Body of pancreas (tissue), 4 donors: Measurements from ENCODE around the gene MTF1. TPM values are rescaled to one million over a fixed set of nuclear protein-coding genes. Genes with fewer than 3 reads are reported as not detected.

ENCODE experiments used
- ATAC-seq: fragments of 150-250 bp; one replicate; pipeline ENCODE4 v1.9.1; 2016
- DNase-seq, 4 donors: peaks; one replicate each; pipeline ENCODE4 v3.0.0-alpha.2; 2019
- H3K27ac ChIP-seq, 4 donors: fragments of 200-600 bp; sonication (generic); 1 replicate in 3 of 4; 2 replicates in 1 of 4; pipeline versions ENCODE4 v1.5.1 to v1.6.1; 2016 to 2019; ENCODE audit warnings: mild to moderate bottlenecking in 1 of 4, mixed read lengths in 1 of 4, moderate library complexity in 1 of 4
- H3K27me3 ChIP-seq, 2 donors: fragments of 200-600 bp; sonication (generic); one replicate each; pipeline ENCODE4 v1.6.0; 2016; ENCODE audit warnings: mild to moderate bottlenecking in 1 of 2
- H3K36me3 ChIP-seq, 2 donors: fragments of 200-600 bp; sonication (generic); replicated peaks in 1 of 2; 2 replicates each; pipeline ENCODE4 v1.5.1; 2016; ENCODE audit warnings: low read depth in 2 of 2; ENCODE audit not compliant: insufficient read depth in 1 of 2
- H3K4me1 ChIP-seq: fragments of 200-600 bp; sonication (generic); one replicate; pipeline ENCODE4 v1.6.0; 2016
- H3K4me3 ChIP-seq, 2 donors: fragments of 200-600 bp; sonication (generic); 1 replicate in 1 of 2; 2 replicates in 1 of 2; pipeline ENCODE4 v1.5.1; 2016 to 2019
- H3K9me3 ChIP-seq, 3 donors: fragments of 200-600 bp; sonication (generic); 1 replicate in 2 of 3; 2 replicates in 1 of 3; pipeline ENCODE4 v1.5.1; 2016
- POLR2A ChIP-seq, 3 donors: fragments of 450-650 bp; IDR thresholded peaks; one replicate each; pipeline ENCODE4 v1.6.1; 2016; ENCODE audit warnings: antibody characterized with exemption in 3 of 3, mild to moderate bottlenecking in 2 of 3
- WGBS, 2 donors: methylation state at CpG; one replicate each; pipeline ENCODE4 v1.1.5; 2017; 5-methylcytosine and 5-hydroxymethylcytosine counted together
- intact Hi-C: fragments of 100-400 bp; cut with DNase I; formaldehyde crosslinking; loops from one replicate; pipeline ENCODE4 v1.15.1; 2023
- total RNA-seq, 2 donors: library from RNA; depleted of rRNA; stranded (reverse); fragments of >200 nt; gene quantifications; one replicate each; pipeline ENCODE4 v1.1.0, GENCODE V29; 2016
- TF ChIP-seq, protein P1 (sequence below), 7 experiments: fragments of 450-650 bp in 4 of 7; fragments of 200-600 bp in 3 of 7; sonication (generic) in 3 of 7; IDR thresholded peaks; one replicate each; pipeline ENCODE4 v1.5.1; 2016 to 2019; ENCODE audit warnings: antibody characterized with exemption in 7 of 7

Gene MTF1
- total RNA-seq, 2 donors from 2014 or later: 1.3 to 3.9 TPM

DNA sequence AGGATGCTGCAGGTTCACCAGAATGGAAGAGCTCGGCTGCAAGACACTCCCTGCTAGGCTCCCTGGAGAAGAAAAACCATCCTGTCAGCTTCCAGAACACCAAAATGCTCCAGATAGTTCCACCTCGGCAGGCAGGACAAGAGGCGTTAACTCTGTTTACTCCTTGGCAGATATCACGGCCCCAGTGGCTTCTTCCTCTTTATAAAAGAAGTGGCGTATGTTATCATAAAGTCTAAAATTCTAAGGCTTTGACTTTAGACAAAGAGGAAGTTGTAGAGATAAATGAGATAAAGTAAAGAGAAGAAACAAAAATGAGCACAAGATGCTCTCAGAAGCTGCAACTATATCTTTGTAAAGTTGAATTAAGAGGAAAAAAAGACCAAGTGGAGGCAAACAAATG is 24.3 kb upstream of the MTF1 start:
- Histone ChIP-seq H3K9me3 (no peaks in the 10 kb centered on the region), H3K4me1 (no peaks in the 10 kb centered on the region), H3K4me3 (no peak overlapping the region), H3K36me3 (peaks cover 18 to 36% of the 10 kb centered on the region in 2 donors), H3K27me3 (no peaks in the 10 kb centered on the region), H3K27ac (no peak overlapping the region)
- intact Hi-C loops: no loop called here
- DNase-seq: no peak
- 62 to 77% methylated on average over 4 to 5 of the region's 5 CpGs for WGBS, 2 donors
- TF ChIP-seq POLR2A (IDR thresholded peaks at IDR 0.05): no peak
- TF ChIP-seq, protein P1, sequence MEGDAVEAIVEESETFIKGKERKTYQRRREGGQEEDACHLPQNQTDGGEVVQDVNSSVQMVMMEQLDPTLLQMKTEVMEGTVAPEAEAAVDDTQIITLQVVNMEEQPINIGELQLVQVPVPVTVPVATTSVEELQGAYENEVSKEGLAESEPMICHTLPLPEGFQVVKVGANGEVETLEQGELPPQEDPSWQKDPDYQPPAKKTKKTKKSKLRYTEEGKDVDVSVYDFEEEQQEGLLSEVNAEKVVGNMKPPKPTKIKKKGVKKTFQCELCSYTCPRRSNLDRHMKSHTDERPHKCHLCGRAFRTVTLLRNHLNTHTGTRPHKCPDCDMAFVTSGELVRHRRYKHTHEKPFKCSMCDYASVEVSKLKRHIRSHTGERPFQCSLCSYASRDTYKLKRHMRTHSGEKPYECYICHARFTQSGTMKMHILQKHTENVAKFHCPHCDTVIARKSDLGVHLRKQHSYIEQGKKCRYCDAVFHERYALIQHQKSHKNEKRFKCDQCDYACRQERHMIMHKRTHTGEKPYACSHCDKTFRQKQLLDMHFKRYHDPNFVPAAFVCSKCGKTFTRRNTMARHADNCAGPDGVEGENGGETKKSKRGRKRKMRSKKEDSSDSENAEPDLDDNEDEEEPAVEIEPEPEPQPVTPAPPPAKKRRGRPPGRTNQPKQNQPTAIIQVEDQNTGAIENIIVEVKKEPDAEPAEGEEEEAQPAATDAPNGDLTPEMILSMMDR (IDR thresholded peaks at IDR 0.05): no peak
- ATAC-seq: no peak

DNA sequence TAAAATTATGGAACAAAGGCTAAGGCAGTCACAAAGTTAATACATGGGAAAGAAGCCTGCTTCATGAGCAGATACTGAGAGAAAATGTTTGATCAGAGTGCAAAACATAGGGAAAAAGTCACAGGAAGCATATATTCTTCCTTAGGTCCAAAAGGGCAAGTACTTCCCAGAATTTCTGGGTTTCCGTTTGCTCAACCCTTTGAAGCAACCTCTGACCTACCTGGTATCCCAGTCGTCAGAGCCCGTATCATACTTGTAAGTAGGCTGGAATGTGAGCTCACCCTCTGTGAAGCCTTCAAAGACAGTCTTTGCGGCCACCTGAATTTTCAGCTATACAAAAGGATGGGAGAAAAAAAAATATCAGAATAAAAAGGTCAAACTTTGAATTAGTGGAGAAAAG is 20.5 kb upstream of the MTF1 start:
- peaks cover 14 to 24% of the 10 kb centered on the region in 2 donors for H3K36me3 ChIP-seq
- ATAC-seq (no peak), DNase-seq (no peak)
- TF ChIP-seq, protein P1 (IDR thresholded peaks at IDR 0.05): no peak
- no peak for TF ChIP-seq POLR2A (IDR thresholded peaks at IDR 0.05)
- H3K27ac ChIP-seq: no peak overlapping the region
- 93 to 94% methylated on average over 4 of the region's 4 CpGs for WGBS, 2 donors
- no peaks in the 10 kb centered on the region for H3K4me1 ChIP-seq
- H3K4me3 ChIP-seq: no peak overlapping the region
- no peaks in the 10 kb centered on the region for H3K27me3 ChIP-seq
- intact Hi-C loops: no loop called here
- no peaks in the 10 kb centered on the region for H3K9me3 ChIP-seq

DNA sequence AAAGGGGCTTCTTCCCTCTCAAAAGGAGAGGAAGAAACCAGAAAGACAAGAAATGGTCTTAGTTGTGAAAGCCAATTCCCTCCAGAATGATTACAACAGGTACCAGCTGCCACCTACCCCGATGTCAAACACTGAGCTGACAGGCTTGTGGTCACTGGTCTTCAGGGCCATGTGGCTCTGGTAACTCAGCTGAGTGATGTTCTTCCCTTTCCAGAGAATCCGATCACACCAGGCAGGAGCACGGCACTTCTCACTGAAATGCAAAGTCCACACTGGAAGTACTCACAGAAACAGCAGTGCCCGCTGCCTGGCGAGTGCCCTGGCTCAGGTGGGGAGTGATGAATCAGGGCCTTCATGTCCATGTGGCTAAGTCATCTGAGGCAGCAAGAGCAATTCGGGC is 18.7 kb upstream of the MTF1 start:
- H3K9me3 ChIP-seq: no peaks in the 10 kb centered on the region
- no peaks in the 10 kb centered on the region for H3K4me1 ChIP-seq
- no peak overlapping the region for H3K27ac ChIP-seq
- ATAC-seq (no peak), DNase-seq (no peak)
- WGBS, 2 donors: 74 to 77% methylated on average over 4 to 6 of the region's 6 CpGs
- no peaks in the 10 kb centered on the region for H3K27me3 ChIP-seq
- no peak for TF ChIP-seq POLR2A (IDR thresholded peaks at IDR 0.05)
- TF ChIP-seq, protein P1 (IDR thresholded peaks at IDR 0.05): no peak
- intact Hi-C loops: no loop called here
- H3K4me3 ChIP-seq: no peak overlapping the region
- H3K36me3 ChIP-seq: peaks cover 5 to 32% of the 10 kb centered on the region in 2 donors

DNA sequence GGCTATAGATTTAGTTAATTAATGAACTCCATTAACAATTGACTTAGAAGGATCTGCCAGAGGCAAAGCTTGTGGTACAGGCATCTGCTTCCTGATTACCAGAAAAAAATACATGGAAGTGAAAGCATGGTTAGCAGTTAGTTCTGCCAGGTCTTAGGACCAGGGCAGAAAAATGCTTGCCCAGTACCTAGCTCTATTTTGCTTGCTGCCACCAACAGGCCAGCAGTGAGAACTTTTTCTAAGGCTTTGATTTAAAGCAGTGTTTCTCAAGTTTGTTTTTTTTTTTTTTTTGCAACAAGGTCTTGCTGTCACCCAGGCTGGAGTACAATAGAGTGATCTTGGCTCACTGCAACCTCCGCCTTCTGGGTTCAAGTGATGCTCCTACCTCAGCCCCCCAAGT is 16.4 kb upstream of the MTF1 start:
- DNase-seq (no peak), ATAC-seq (no peak)
- Histone ChIP-seq H3K27me3 (no peaks in the 10 kb centered on the region), H3K36me3 (peaks cover 0 to 28% of the 10 kb centered on the region in 2 donors), H3K4me1 (no peaks in the 10 kb centered on the region), H3K27ac (no peak overlapping the region), H3K9me3 (no peaks in the 10 kb centered on the region), H3K4me3 (no peak overlapping the region)
- intact Hi-C loops: no loop called here
- TF ChIP-seq POLR2A (IDR thresholded peaks at IDR 0.05): no peak
- TF ChIP-seq, protein P1 (IDR thresholded peaks at IDR 0.05): no peak
- WGBS, 2 donors: 92 to 100% methylated on average over 1 of the region's 1 CpG

DNA sequence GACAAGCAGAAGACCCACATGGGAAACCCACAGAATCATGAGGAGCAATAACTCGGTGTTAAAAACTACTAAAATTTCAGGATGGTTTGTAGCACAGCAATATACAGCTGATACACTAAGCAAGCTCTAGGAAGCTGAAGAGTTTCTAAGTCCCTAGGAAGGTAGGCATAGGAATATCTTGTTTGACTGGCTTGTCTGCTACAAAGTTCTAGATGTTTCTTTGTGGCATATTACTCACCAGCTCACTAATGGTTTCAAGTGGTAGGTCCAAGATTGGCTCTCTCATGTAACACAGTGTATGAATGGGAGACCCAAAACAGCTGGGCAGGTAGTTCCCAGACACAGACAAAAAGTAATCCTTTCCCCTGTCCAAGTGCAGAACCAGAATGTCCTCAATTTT is 13.3 kb upstream of the MTF1 start:
- H3K36me3 ChIP-seq: peaks cover 0 to 29% of the 10 kb centered on the region in 2 donors
- H3K9me3 ChIP-seq: no peaks in the 10 kb centered on the region
- H3K27me3 ChIP-seq: no peaks in the 10 kb centered on the region
- no peak overlapping the region for H3K27ac ChIP-seq
- no peaks in the 10 kb centered on the region for H3K4me1 ChIP-seq
- intact Hi-C loops: no loop called here
- TF ChIP-seq, protein P1 (IDR thresholded peaks at IDR 0.05): no peak
- TF ChIP-seq POLR2A (IDR thresholded peaks at IDR 0.05): no peak
- ATAC-seq (no peak), DNase-seq (no peak)
- WGBS, 2 donors: 100% methylated on average over 1 of the region's 1 CpG
- H3K4me3 ChIP-seq: no peak overlapping the region
